ENCODE measurements around the gene PLEKHG3. TPM values are rescaled to one million over a fixed set of nuclear protein-coding genes. Genes with fewer than 3 reads are reported as not detected.

PLEKHG3 gene
- total and polyA plus RNA-seq, 10 of the 15 experiments (the other 5 are each of a cell fraction or from before 2014, with no cell fraction given), result 0.03 to 0.73 (median 0.07) TPM; not detected in 5

- H4K20me1 ChIP-seq (ENCODE audit: control insufficient read depth, insufficient read depth), result no peaks in the 10 kb centered on the region
- no peak overlapping the region for H3K27ac ChIP-seq (ENCODE audit: control insufficient read depth, insufficient read depth)
- H3K79me2 ChIP-seq (ENCODE audit: control insufficient read depth, insufficient read depth, low read length), result no peaks in the 10 kb centered on the region
- no peak for TF ChIP-seq MYB (IDR thresholded peaks at IDR 0.05; ENCODE audit: borderline replicate concordance, low read depth, low read length)
- no peak for TF ChIP-seq RCOR1 (conservative IDR thresholded peaks at IDR 0.05; ENCODE audit: low read depth, low read length)
- no peak for TF ChIP-seq CBX5 (IDR thresholded peaks at IDR 0.05; ENCODE audit: low read depth)
- no peak for TF ChIP-seq BCLAF1 (IDR thresholded peaks at IDR 0.05)
- no peak for TF ChIP-seq NBN (IDR thresholded peaks at IDR 0.05)
- TF ChIP-seq WRNIP1 (IDR thresholded peaks at IDR 0.05; ENCODE audit: borderline replicate concordance, low read depth, low read length), result no peak
- TF ChIP-seq YY1 (IDR thresholded peaks at IDR 0.05; ENCODE audit: low read depth, low read length), result no peak
- TF ChIP-seq LARP7 (IDR thresholded peaks at IDR 0.05), result no peak
- TF ChIP-seq JUNB (IDR thresholded peaks at IDR 0.05), result no peak
- no peak for TF ChIP-seq E4F1 (IDR thresholded peaks at IDR 0.05; ENCODE audit: borderline replicate concordance, partially characterized antibody)
- TF ChIP-seq ETV6 (conservative IDR thresholded peaks at IDR 0.05 in 1 of 2, IDR thresholded peaks at IDR 0.05 in 1 of 2; ENCODE audit: borderline replicate concordance in 1 of 2, low read depth in 1 of 2), result no peak
- TF ChIP-seq CBX3 (IDR thresholded peaks at IDR 0.05; ENCODE audit: borderline replicate concordance, low read depth), result no peak
- no peak for TF ChIP-seq NKRF (conservative IDR thresholded peaks at IDR 0.05)
- H2AFZ ChIP-seq (ENCODE audit: control insufficient read depth, low read depth, low read length), result no peak overlapping the region
- H3K27me3 ChIP-seq (replicated peaks in 1 of 2; ENCODE audit: control insufficient read depth in 2 of 2, insufficient read depth in 2 of 2, low read length in 1 of 2), result peaks cover 0 to 2% of the 10 kb centered on the region in 2 experiments; a peak in 1 of 4 replicates
- ChIA-PET RAD21 (ENCODE audit: unreplicated experiment) (no interaction called here), CTCF (interaction anchor here (0.6 to 0.9 kb wide), 2 partner anchors 73 to 75 kb away, joined by 3 read pairs; no protein-coding TSS in a partner anchor), POLR2A (no interaction called here), SMC1A (ENCODE audit: uncharacterized antibody, unreplicated experiment) (interaction anchor here (1.3 kb wide), 1 partner anchor 15 kb away, joined by 3 read pairs; no protein-coding TSS in a partner anchor)
- FAIRE-seq (no peak), DNase-seq (ENCODE audit: low read depth, low spot score) (no peak), ATAC-seq (no peak)
- WGBS (ENCODE audit: insufficient coverage, insufficient replicate concordance, low lambda C conversion rate, missing lambda C conversion rate), result 23% methylated on average over 12 of the region's 12 CpGs
- no peaks in the 10 kb centered on the region; the same call in 2 of the 3 replicates for H3K9me3 ChIP-seq (replicated peaks; ENCODE audit: control insufficient read depth, insufficient read depth, low read length)
- intact Hi-C loops (cut with micrococcal nuclease; ENCODE audit: unreplicated experiment) (no loop called here), in situ Hi-C loops (cut with MboI) (no loop called here)
- BruUV-seq (replicated peaks), result no TSS peak
- H3K9ac ChIP-seq (ENCODE audit: control insufficient read depth, insufficient read depth, low read length), result no peak overlapping the region
- no peaks in the 10 kb centered on the region; a peak in 1 of 4 replicates for H3K36me3 ChIP-seq (ENCODE audit: control insufficient read depth in 2 of 2, insufficient read depth in 2 of 2, low read length in 1 of 2)
- H3K4me2 ChIP-seq (ENCODE audit: control insufficient read depth, insufficient read depth), result no peak overlapping the region
- H3K4me1 ChIP-seq (ENCODE audit: control insufficient read depth, insufficient read depth, low read length), result no peaks in the 10 kb centered on the region
- no peak overlapping the region for H3K4me3 ChIP-seq
Measured at GRCh38 chr14:64746298-64747250, 42.4 kb downstream of the PLEKHG3 start.
